Measurements from ENCODE around the gene CD226. TPM values are rescaled to one million over a fixed set of nuclear protein-coding genes. Genes with fewer than 3 reads are reported as not detected.
A peak's percentile ranks its signal among the peaks of the same experiment; 100 is the strongest.

CD226 gene
- total RNA-seq, 1 experiment from 2014 or later: 3.4 TPM

DNA sequence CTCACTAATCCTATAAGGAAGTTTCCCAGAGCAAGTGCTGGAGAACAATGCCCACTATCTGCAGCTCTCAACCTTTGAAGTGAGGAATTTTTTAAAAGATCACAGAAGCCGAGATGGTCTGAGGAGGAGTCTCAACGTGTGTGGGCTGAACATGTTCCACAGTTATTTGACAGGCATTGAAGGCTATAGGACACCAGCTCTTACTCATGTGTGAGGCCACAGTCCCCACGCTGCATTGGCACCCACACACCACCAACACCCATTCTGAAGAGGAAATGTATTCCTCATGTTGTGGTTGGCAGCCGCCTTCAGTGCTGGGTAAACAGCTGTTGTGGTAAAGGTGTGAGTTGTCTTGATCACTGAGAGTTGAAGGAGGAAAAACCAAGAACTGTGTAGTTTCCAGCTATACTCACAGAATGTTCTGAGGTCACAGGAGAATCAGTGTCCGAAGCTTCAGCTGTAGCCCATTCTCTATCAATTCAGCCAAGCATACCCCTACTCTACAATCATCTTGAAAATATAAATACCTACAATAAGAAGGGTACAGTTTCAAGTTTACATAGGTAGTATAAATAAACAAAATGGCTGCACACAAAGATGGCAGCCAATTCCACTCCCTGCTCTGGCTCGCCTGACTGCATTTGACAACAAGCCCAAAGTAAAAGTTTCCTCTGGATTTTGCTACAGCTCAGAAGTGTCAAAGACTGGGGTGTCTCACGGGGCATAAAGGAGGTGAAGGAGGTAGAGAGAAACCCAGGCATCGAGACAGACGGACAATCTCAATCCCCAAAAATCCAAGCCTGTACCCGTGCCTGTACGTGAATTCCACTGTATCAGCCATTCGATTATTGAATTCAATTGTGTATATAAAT lies 12.1 kb downstream of the CD226 start:
- intact Hi-C loops (cut with micrococcal nuclease): no loop called here
- Mint-ChIP-seq H3K4me1 (ENCODE audit: insufficient read depth, unreplicated experiment) (no peaks in the 10 kb centered on the region), H3K27ac (ENCODE audit: low read depth, unreplicated experiment) (no peak overlapping the region), H3K36me3 (ENCODE audit: insufficient read depth, unreplicated experiment) (peaks cover 4% of the 10 kb centered on the region), H3K4me3 (ENCODE audit: unreplicated experiment) (no peak overlapping the region), H3K9me3 (ENCODE audit: unreplicated experiment) (no peaks in the 10 kb centered on the region), H3K27me3 (ENCODE audit: insufficient read depth, unreplicated experiment) (no peaks in the 10 kb centered on the region)
- no peak for TF ChIP-seq CTCF (IDR thresholded peaks at IDR 0.05; ENCODE audit: unreplicated experiment)
- ChIA-PET CTCF (interaction anchor here (0.6 kb wide), 1 partner anchor 298 kb away, joined by 4 read pairs; no protein-coding TSS in a partner anchor), POLR2A (no interaction called here)
- no TSS peak for BruUV-seq (replicated peaks)
- DNase-seq (ENCODE audit: unreplicated experiment): peak; percentile 4

GRCh38 chr18:69934601-69935265 lies 12.9 kb downstream of the CD226 start:
- intact Hi-C loops (cut with micrococcal nuclease): no loop called here
- Mint-ChIP-seq H3K27ac (ENCODE audit: low read depth, unreplicated experiment) (no peak overlapping the region), H3K27me3 (ENCODE audit: insufficient read depth, unreplicated experiment) (no peaks in the 10 kb centered on the region), H3K36me3 (ENCODE audit: insufficient read depth, unreplicated experiment) (peaks cover 6% of the 10 kb centered on the region), H3K4me1 (ENCODE audit: insufficient read depth, unreplicated experiment) (no peaks in the 10 kb centered on the region), H3K9me3 (ENCODE audit: unreplicated experiment) (no peaks in the 10 kb centered on the region), H3K4me3 (ENCODE audit: unreplicated experiment) (no peak overlapping the region)
- ChIA-PET CTCF (interaction anchor here (0.6 to 1.1 kb wide), 3 partner anchors 11 to 1274 kb away, joined by 3 to 4 read pairs (median 3); no protein-coding TSS in a partner anchor), POLR2A (no interaction called here)
- no TSS peak for BruUV-seq (replicated peaks)
- no peak for TF ChIP-seq CTCF (IDR thresholded peaks at IDR 0.05; ENCODE audit: unreplicated experiment)
- no peak for DNase-seq (ENCODE audit: unreplicated experiment)

DNA sequence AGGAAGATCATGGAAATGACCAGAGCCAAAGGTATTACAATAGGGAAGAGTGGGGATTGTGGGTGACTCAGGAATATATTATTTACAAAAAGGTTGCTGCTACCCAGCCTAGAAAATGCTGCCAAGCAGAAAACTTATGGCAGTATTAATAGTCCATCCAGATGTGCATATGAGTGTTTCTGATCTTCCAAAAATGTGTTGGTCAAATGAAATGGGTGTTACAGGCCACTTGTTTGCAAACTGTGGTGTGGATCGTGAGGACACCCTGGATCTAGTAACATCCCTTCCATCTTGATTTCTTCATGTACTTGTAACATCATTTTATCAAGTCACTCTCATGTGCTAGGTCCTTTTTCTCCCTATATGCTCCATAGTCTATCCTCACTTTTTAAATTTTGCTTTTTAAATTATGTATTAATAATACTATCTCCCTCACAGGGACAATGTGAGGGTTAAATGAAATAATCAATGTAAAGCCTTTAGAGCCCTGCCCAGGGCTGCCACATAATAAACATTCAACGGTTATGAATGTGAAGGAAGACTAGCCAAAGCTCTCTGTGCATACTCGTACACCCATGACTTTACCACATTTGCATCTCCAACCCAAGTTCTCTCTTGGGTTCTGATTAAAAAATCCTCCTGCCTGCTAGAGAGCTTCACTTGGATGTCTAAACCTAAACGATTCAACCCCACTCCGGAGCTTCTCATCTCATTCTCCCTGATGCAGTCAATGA lies 18.5 kb downstream of the CD226 start:
- no TSS peak for BruUV-seq (replicated peaks)
- Mint-ChIP-seq H3K9me3 (ENCODE audit: unreplicated experiment) (no peaks in the 10 kb centered on the region), H3K4me3 (ENCODE audit: unreplicated experiment) (no peak overlapping the region), H3K36me3 (ENCODE audit: insufficient read depth, unreplicated experiment) (peaks cover 5% of the 10 kb centered on the region), H3K4me1 (ENCODE audit: insufficient read depth, unreplicated experiment) (no peaks in the 10 kb centered on the region), H3K27ac (ENCODE audit: low read depth, unreplicated experiment) (no peak overlapping the region), H3K27me3 (ENCODE audit: insufficient read depth, unreplicated experiment) (no peaks in the 10 kb centered on the region)
- intact Hi-C loops (cut with micrococcal nuclease): no loop called here
- no peak for TF ChIP-seq CTCF (IDR thresholded peaks at IDR 0.05; ENCODE audit: unreplicated experiment)
- no peak for DNase-seq (ENCODE audit: unreplicated experiment)
- ChIA-PET POLR2A (no interaction called here), CTCF (no interaction called here)

DNA sequence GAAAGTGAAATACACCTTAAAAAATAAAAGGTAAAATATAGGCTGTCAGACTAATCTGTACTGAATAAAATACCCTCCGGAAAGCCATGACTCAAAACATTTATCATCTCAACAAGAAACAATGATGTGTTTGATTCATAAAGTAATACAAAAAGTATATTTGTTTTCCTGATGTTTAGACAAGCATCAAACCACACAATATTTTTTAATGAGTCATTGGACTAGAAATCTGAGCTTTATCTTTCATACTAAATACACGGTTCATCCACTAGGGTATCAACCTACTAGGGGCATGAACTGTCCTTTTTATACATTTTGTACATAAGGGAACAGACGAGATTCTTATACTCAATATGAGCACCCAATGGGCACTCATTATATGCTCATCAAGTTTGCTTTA lies 31.3 kb downstream of the CD226 start:
- no peak for TF ChIP-seq CTCF (IDR thresholded peaks at IDR 0.05; ENCODE audit: unreplicated experiment)
- CTCF ChIA-PET: no interaction called here
- DNase-seq (ENCODE audit: unreplicated experiment): peak; percentile 4

More for the DNA sequence above, 31.3 kb downstream of the CD226 start:
- peaks cover 11% of the 10 kb centered on the region for H3K4me1 Mint-ChIP-seq (ENCODE audit: insufficient read depth, unreplicated experiment)
- POLR2A ChIA-PET: no interaction called here
- H3K4me3 Mint-ChIP-seq (ENCODE audit: unreplicated experiment): no peak overlapping the region
- H3K27ac Mint-ChIP-seq (ENCODE audit: low read depth, unreplicated experiment): no peak overlapping the region
- H3K9me3 Mint-ChIP-seq (ENCODE audit: unreplicated experiment): no peaks in the 10 kb centered on the region
- peaks cover 10% of the 10 kb centered on the region for H3K36me3 Mint-ChIP-seq (ENCODE audit: insufficient read depth, unreplicated experiment)
- intact Hi-C loops (cut with micrococcal nuclease): no loop called here
- H3K27me3 Mint-ChIP-seq (ENCODE audit: insufficient read depth, unreplicated experiment): no peaks in the 10 kb centered on the region
- no TSS peak for BruUV-seq (replicated peaks)
